ENCODE results near the gene FOXP2. TPM values are rescaled to one million over a fixed set of nuclear protein-coding genes. Genes with fewer than 3 reads are reported as not detected.

The FOXP2 gene
- total RNA-seq, 1 donor from 2014 or later, result not detected

- Mint-ChIP-seq H3K27ac (no peak overlapping the region), H3K27me3 (ENCODE audit: insufficient read depth) (no peaks in the 10 kb centered on the region), H3K36me3 (ENCODE audit: low read depth) (no peaks in the 10 kb centered on the region), H3K4me1 (ENCODE audit: low read depth) (no peaks in the 10 kb centered on the region), H3K4me3 (no peak overlapping the region), H3K9me3 (no peaks in the 10 kb centered on the region)
- no peak for DNase-seq (ENCODE audit: low spot score)
- intact Hi-C loops (cut with micrococcal nuclease), result no loop called here
Measured at GRCh38 chr7:114644455-114644854, 229.8 kb downstream of the FOXP2 start.

GRCh38 chr7:114645451-114645850, 230.8 kb downstream of the FOXP2 start:
- no peaks in the 10 kb centered on the region for H3K4me1 Mint-ChIP-seq (ENCODE audit: low read depth)
- intact Hi-C loops (cut with micrococcal nuclease), result no loop called here
- H3K4me3 Mint-ChIP-seq, result no peak overlapping the region
- H3K36me3 Mint-ChIP-seq (ENCODE audit: low read depth), result no peaks in the 10 kb centered on the region
- DNase-seq (ENCODE audit: low spot score), result no peak
- H3K27ac Mint-ChIP-seq, result no peak overlapping the region
- H3K27me3 Mint-ChIP-seq (ENCODE audit: insufficient read depth), result peaks cover 2% of the 10 kb centered on the region
- no peaks in the 10 kb centered on the region for H3K9me3 Mint-ChIP-seq

GRCh38 chr7:114647518-114647917, 232.9 kb downstream of the FOXP2 start:
- Mint-ChIP-seq H3K9me3 (no peaks in the 10 kb centered on the region), H3K36me3 (ENCODE audit: low read depth) (no peaks in the 10 kb centered on the region), H3K4me1 (ENCODE audit: low read depth) (no peaks in the 10 kb centered on the region), H3K27ac (no peak overlapping the region), H3K27me3 (ENCODE audit: insufficient read depth) (peaks cover 2% of the 10 kb centered on the region), H3K4me3 (no peak overlapping the region)
- DNase-seq (ENCODE audit: low spot score), result no peak
- intact Hi-C loops (cut with micrococcal nuclease), result no loop called here

GRCh38 chr7:114648117-114648516, 233.5 kb downstream of the FOXP2 start:
- intact Hi-C loops (cut with micrococcal nuclease), result no loop called here
- no peak for DNase-seq (ENCODE audit: low spot score)
- H3K36me3 Mint-ChIP-seq (ENCODE audit: low read depth), result no peaks in the 10 kb centered on the region
- H3K4me3 Mint-ChIP-seq, result no peak overlapping the region
- no peaks in the 10 kb centered on the region for H3K9me3 Mint-ChIP-seq
- no peaks in the 10 kb centered on the region for H3K4me1 Mint-ChIP-seq (ENCODE audit: low read depth)
- H3K27me3 Mint-ChIP-seq (ENCODE audit: insufficient read depth), result peaks cover 2% of the 10 kb centered on the region
- H3K27ac Mint-ChIP-seq, result no peak overlapping the region

GRCh38 chr7:114648680-114649079, 234.1 kb downstream of the FOXP2 start:
- H3K27ac Mint-ChIP-seq, result no peak overlapping the region
- H3K36me3 Mint-ChIP-seq (ENCODE audit: low read depth), result no peaks in the 10 kb centered on the region
- H3K9me3 Mint-ChIP-seq, result no peaks in the 10 kb centered on the region
- no peaks in the 10 kb centered on the region for H3K4me1 Mint-ChIP-seq (ENCODE audit: low read depth)
- H3K4me3 Mint-ChIP-seq, result no peak overlapping the region
- intact Hi-C loops (cut with micrococcal nuclease), result no loop called here
- H3K27me3 Mint-ChIP-seq (ENCODE audit: insufficient read depth), result peaks cover 2% of the 10 kb centered on the region
- DNase-seq (ENCODE audit: low spot score), result no peak

- no peaks in the 10 kb centered on the region for H3K9me3 Mint-ChIP-seq
- no peak for DNase-seq (ENCODE audit: low spot score)
- H3K4me3 Mint-ChIP-seq, result no peak overlapping the region
- no peaks in the 10 kb centered on the region for H3K36me3 Mint-ChIP-seq (ENCODE audit: low read depth)
- H3K27ac Mint-ChIP-seq, result no peak overlapping the region
- no peaks in the 10 kb centered on the region for H3K4me1 Mint-ChIP-seq (ENCODE audit: low read depth)
- intact Hi-C loops (cut with micrococcal nuclease), result no loop called here
- peaks cover 2% of the 10 kb centered on the region for H3K27me3 Mint-ChIP-seq (ENCODE audit: insufficient read depth)
Measured at GRCh38 chr7:114649689-114650088, 235.1 kb downstream of the FOXP2 start.

- Mint-ChIP-seq H3K27ac (no peak overlapping the region), H3K4me3 (no peak overlapping the region), H3K4me1 (ENCODE audit: low read depth) (no peaks in the 10 kb centered on the region), H3K9me3 (no peaks in the 10 kb centered on the region), H3K36me3 (ENCODE audit: low read depth) (no peaks in the 10 kb centered on the region), H3K27me3 (ENCODE audit: insufficient read depth) (peaks cover 2% of the 10 kb centered on the region)
- intact Hi-C loops (cut with micrococcal nuclease), result no loop called here
- DNase-seq (ENCODE audit: low spot score), result no peak
Measured at GRCh38 chr7:114650491-114650890, 235.9 kb downstream of the FOXP2 start.

- H3K36me3 Mint-ChIP-seq (ENCODE audit: low read depth), result no peaks in the 10 kb centered on the region
- peaks cover 2% of the 10 kb centered on the region for H3K27me3 Mint-ChIP-seq (ENCODE audit: insufficient read depth)
- H3K4me3 Mint-ChIP-seq, result no peak overlapping the region
- no peak for DNase-seq (ENCODE audit: low spot score)
- no peaks in the 10 kb centered on the region for H3K4me1 Mint-ChIP-seq (ENCODE audit: low read depth)
- intact Hi-C loops (cut with micrococcal nuclease), result no loop called here
- no peaks in the 10 kb centered on the region for H3K9me3 Mint-ChIP-seq
- H3K27ac Mint-ChIP-seq, result no peak overlapping the region
Measured at GRCh38 chr7:114652041-114652440, 237.4 kb downstream of the FOXP2 start.

- intact Hi-C loops (cut with micrococcal nuclease), result no loop called here
- Mint-ChIP-seq H3K4me1 (ENCODE audit: low read depth) (no peaks in the 10 kb centered on the region), H3K27me3 (ENCODE audit: insufficient read depth) (peaks cover 2% of the 10 kb centered on the region), H3K9me3 (no peaks in the 10 kb centered on the region), H3K36me3 (ENCODE audit: low read depth) (no peaks in the 10 kb centered on the region), H3K27ac (no peak overlapping the region), H3K4me3 (no peak overlapping the region)
- no peak for DNase-seq (ENCODE audit: low spot score)
Measured at GRCh38 chr7:114653364-114654088, 238.9 kb downstream of the FOXP2 start.

GRCh38 chr7:114656466-114656865, 241.9 kb downstream of the FOXP2 start:
- intact Hi-C loops (cut with micrococcal nuclease), result no loop called here
- Mint-ChIP-seq H3K27ac (no peak overlapping the region), H3K27me3 (ENCODE audit: insufficient read depth) (no peaks in the 10 kb centered on the region), H3K4me3 (no peak overlapping the region), H3K9me3 (no peaks in the 10 kb centered on the region), H3K4me1 (ENCODE audit: low read depth) (no peaks in the 10 kb centered on the region), H3K36me3 (ENCODE audit: low read depth) (no peaks in the 10 kb centered on the region)
- no peak for DNase-seq (ENCODE audit: low spot score)

- Mint-ChIP-seq H3K27me3 (ENCODE audit: insufficient read depth) (no peaks in the 10 kb centered on the region), H3K36me3 (ENCODE audit: low read depth) (no peaks in the 10 kb centered on the region), H3K27ac (no peak overlapping the region), H3K4me3 (no peak overlapping the region), H3K9me3 (no peaks in the 10 kb centered on the region), H3K4me1 (ENCODE audit: low read depth) (no peaks in the 10 kb centered on the region)
- intact Hi-C loops (cut with micrococcal nuclease), result no loop called here
- no peak for DNase-seq (ENCODE audit: low spot score)
Measured at GRCh38 chr7:114657279-114657678, 242.7 kb downstream of the FOXP2 start.

- Mint-ChIP-seq H3K4me3 (no peak overlapping the region), H3K4me1 (ENCODE audit: low read depth) (no peaks in the 10 kb centered on the region), H3K9me3 (no peaks in the 10 kb centered on the region), H3K27ac (no peak overlapping the region), H3K36me3 (ENCODE audit: low read depth) (no peaks in the 10 kb centered on the region), H3K27me3 (ENCODE audit: insufficient read depth) (no peaks in the 10 kb centered on the region)
- no peak for DNase-seq (ENCODE audit: low spot score)
- intact Hi-C loops (cut with micrococcal nuclease), result no loop called here
Measured at GRCh38 chr7:114658216-114658615, 243.6 kb downstream of the FOXP2 start.

- no peak for DNase-seq (ENCODE audit: low spot score)
- Mint-ChIP-seq H3K4me3 (no peak overlapping the region), H3K4me1 (ENCODE audit: low read depth) (no peaks in the 10 kb centered on the region), H3K36me3 (ENCODE audit: low read depth) (no peaks in the 10 kb centered on the region), H3K27me3 (ENCODE audit: insufficient read depth) (no peaks in the 10 kb centered on the region), H3K27ac (no peak overlapping the region), H3K9me3 (no peaks in the 10 kb centered on the region)
- intact Hi-C loops (cut with micrococcal nuclease), result loop anchor here (10.0 kb wide), 1 partner anchor 575 kb away; no protein-coding TSS in a partner anchor
Measured at GRCh38 chr7:114659409-114660125, 245.0 kb downstream of the FOXP2 start.
